K562 (cell line): ENCODE data around the gene VPS13C. TPM values are rescaled to one million over a fixed set of nuclear protein-coding genes. Genes with fewer than 3 reads are reported as not detected.

Source experiments
- ATAC-seq: fragments of 200-7000 bp; cut with Tn5 transposase; 3 replicates; pipeline ENCODE4 v1.9.1; 2020; ENCODE audit warnings: moderate library complexity
- BruUV-seq: library from RNA; stranded (reverse); fragments of 400-500 nt; replicated peaks from 2 replicates; lab custom pipeline; 2021; lab: Mats Ljungman, UMichigan
- CTCF ChIA-PET: fragments of 300-600 bp; formaldehyde crosslinking; extraction: SDS; loops from one replicate; lab custom pipeline; 2021; ENCODE audit warnings: low intra/inter-chr PET ratio; lab: Yijun Ruan, JAX
- POLR2A ChIA-PET: fragments of 300-600, 350-650 bp; sonication (Branson Sonifier 250); formaldehyde crosslinking; extraction: SDS; loops from one replicate; lab custom pipeline; 2021; ENCODE audit warnings: antibody characterized with exemption, inconsistent platforms; lab: Yijun Ruan, JAX
- DNase-seq, 4 experiments: peaks; one replicate each; pipeline versions ENCODE4 v3.0.0 to v3.0.0-alpha.2; 2011 to 2018; ENCODE audit warnings: low spot score in 3 of 4, mixed read lengths in 3 of 4; ENCODE audit errors: extremely low read depth in 1 of 4
- FAIRE-seq: peaks from 2 replicates; lab custom pipeline; 2011; peaks lifted over from hg19 to GRCh38; lab: Jason Lieb, UNC
- H2AFZ ChIP-seq: 2 replicates; pipeline ENCODE4 v1.6.0; 2011; ENCODE audit warnings: low read depth, low read length, control low read depth, inconsistent platforms
- H3K27ac ChIP-seq: fragments of 200-600 bp; 3 replicates; pipeline ENCODE4 v1.8.0; 2011; ENCODE audit warnings: low read depth, mild to moderate bottlenecking, control low read depth, inconsistent platforms, low read length, moderate library complexity, mixed read lengths; ENCODE audit errors: extremely low read depth
- H3K27me3 ChIP-seq, 2 experiments: fragments of 300-600 bp in 1 of 2; 2 replicates in 1 of 2; 3 replicates in 1 of 2; pipeline versions ENCODE4 v1.6.0 to v1.8.0; 2011; ENCODE audit warnings: inconsistent platforms in 2 of 2, low read length in 2 of 2, mild to moderate bottlenecking in 1 of 2, mixed read lengths in 1 of 2, moderate library complexity in 1 of 2; ENCODE audit not compliant: control insufficient read depth in 2 of 2, insufficient read depth in 2 of 2
- H3K36me3 ChIP-seq: fragments of 300-600 bp; 3 replicates; pipeline ENCODE4 v1.8.0; 2011; ENCODE audit warnings: mild to moderate bottlenecking, low read length, inconsistent platforms; ENCODE audit not compliant: control insufficient read depth, insufficient read depth
- H3K4me1 ChIP-seq, 2 experiments: fragments of 200-600 bp in 1 of 2; replicated peaks in 1 of 2; 2 replicates in 1 of 2; 3 replicates in 1 of 2; pipeline versions ENCODE4 v1.5.1 to v1.8.0; 2011; ENCODE audit warnings: inconsistent platforms in 2 of 2, low read length in 2 of 2, mild to moderate bottlenecking in 1 of 2, mixed read lengths in 1 of 2, moderate library complexity in 1 of 2; ENCODE audit not compliant: control insufficient read depth in 2 of 2, insufficient read depth in 2 of 2
- H3K4me2 ChIP-seq: 2 replicates; pipeline ENCODE4 v1.6.1; 2011; ENCODE audit warnings: low read length, control low read depth, inconsistent platforms, mixed read lengths; ENCODE audit not compliant: insufficient read depth
- H3K4me3 ChIP-seq: fragments of 200-600 bp; sonication (generic), shearing (Covaris generic); 2 replicates; pipeline ENCODE4 v1.5.1; 2016; ENCODE audit warnings: control low read depth, inconsistent platforms
- H3K79me2 ChIP-seq: fragments of 200-600 bp; 3 replicates; pipeline ENCODE4 v1.8.0; 2011; ENCODE audit warnings: low read length, inconsistent platforms; ENCODE audit not compliant: control insufficient read depth, insufficient read depth
- H3K9ac ChIP-seq, 2 experiments: 2 replicates each; pipeline versions ENCODE4 v1.6.0 to v1.6.1; 2011; ENCODE audit warnings: low read depth in 2 of 2, low read length in 2 of 2, control low read depth in 1 of 2, inconsistent platforms in 1 of 2, mild to moderate bottlenecking in 1 of 2, mixed read lengths in 1 of 2; ENCODE audit not compliant: insufficient read depth in 1 of 2
- H3K9me1 ChIP-seq: one replicate; pipeline ENCODE4 v1.6.0; 2011; ENCODE audit warnings: inconsistent platforms, mild to moderate bottlenecking, low read length, moderate library complexity; ENCODE audit not compliant: control insufficient read depth, insufficient read depth
- H3K9me3 ChIP-seq: replicated peaks from 2 replicates; pipeline ENCODE4 v1.5.1; 2011; ENCODE audit warnings: low read depth, low read length, inconsistent platforms; ENCODE audit not compliant: control insufficient read depth, insufficient read depth
- H4K20me1 ChIP-seq: replicated peaks from 2 replicates; pipeline ENCODE4 v1.6.1; 2011; ENCODE audit warnings: low read length, inconsistent platforms, mixed read lengths; ENCODE audit not compliant: control insufficient read depth, insufficient read depth
- CEBPB ChIP-seq: fragments of 450-650 bp; IDR thresholded peaks from 2 replicates; pipeline ENCODE4 v1.6.1; 2016; ENCODE audit warnings: missing genetic modification characterization, missing compliant biosample characterization
- DACH1 ChIP-seq: fragments of 450-650 bp; IDR thresholded peaks from 2 replicates; pipeline ENCODE4 v1.6.1; 2018; ENCODE audit not compliant: partially characterized antibody
- ERF ChIP-seq: fragments of 450-650 bp; formaldehyde crosslinking; IDR thresholded peaks from 2 replicates; pipeline ENCODE4 v1.4.0; 2020; ENCODE audit warnings: mild to moderate bottlenecking, mixed read lengths
- HDGF ChIP-seq: fragments of 450-650 bp; IDR thresholded peaks from 2 replicates; pipeline ENCODE4 v1.6.1; 2016
- HSF4 ChIP-seq: fragments of 250-450 bp; sonication (Bioruptor Pico); IDR thresholded peaks from 2 replicates; pipeline ENCODE4 v2.1.2; 2022; ENCODE audit warnings: mild to moderate bottlenecking, moderate library complexity, borderline replicate concordance
- MAFG ChIP-seq: fragments of 450-650 bp; conservative IDR thresholded peaks from 2 replicates; pipeline ENCODE4 v1.6.1; 2016; ENCODE audit warnings: missing genetic modification characterization, missing compliant biosample characterization
- MTF1 ChIP-seq: fragments of 250-450 bp; sonication (Bioruptor Pico); IDR thresholded peaks from 2 replicates; pipeline ENCODE4 v1.9.0; 2021; ENCODE audit warnings: moderate library complexity, mild to moderate bottlenecking, inconsistent platforms, borderline replicate concordance
- SAP30 ChIP-seq: fragments of 200-600 bp; sonication (generic); IDR thresholded peaks from 2 replicates; pipeline ENCODE4 v1.6.1; 2012; ENCODE audit warnings: borderline replicate concordance, low read depth, mild to moderate bottlenecking, moderate library complexity, low read length, control low read depth, inconsistent platforms; ENCODE audit not compliant: insufficient read depth, poor library complexity, severe bottlenecking
- SIX5 ChIP-seq, 2 experiments: IDR thresholded peaks; 2 replicates each; pipeline ENCODE4 v1.6.1; 2011; ENCODE audit warnings: low read length in 2 of 2, borderline replicate concordance in 1 of 2, low read depth in 1 of 2, mild to moderate bottlenecking in 1 of 2, moderate library complexity in 1 of 2; ENCODE audit not compliant: insufficient read depth in 1 of 2
- WGBS: fragments of 100-300 bp; shearing (Covaris generic); methylation state at CpG from one replicate; pipeline ENCODE4 v1.1.6; 2016; ENCODE audit warnings: low coverage, mixed read lengths; ENCODE audit not compliant: insufficient coverage; ENCODE audit errors: missing lambda C conversion rate; 5-methylcytosine and 5-hydroxymethylcytosine counted together
- in situ Hi-C: fragments of 300-500 bp; cut with MboI; formaldehyde crosslinking; loops from 4 replicates; pipeline ENCODE4 v1.15.0; 2018; ENCODE audit warnings: inconsistent platforms, mixed read lengths
- intact Hi-C: fragments of 100-400 bp; cut with micrococcal nuclease; formaldehyde crosslinking; loops from 2 replicates; pipeline ENCODE4 v1.14.2; 2022
- polyA plus RNA-seq, 8 experiments: library from polyadenylated mRNA; depleted of rRNA in 4 of 8; stranded (reverse) in 5 of 8; unstranded in 3 of 8; fragments of >200 nt; fragmentation: Nextera tagmentation in 2 of 8; fragmentation: Illumina TruSeq in 1 of 8; extraction: Ambion mirVana in 2 of 8; extraction: Trizol in 1 of 8; gene quantifications; 2 replicates each; pipeline versions ENCODE4 v1.2.1 to v1.2.3, GENCODE V29; 2011 to 2014; ENCODE audit warnings: inconsistent platforms in 1 of 8, missing spikeins in 1 of 8
- total RNA-seq, 7 experiments: library from RNA; depleted of rRNA in 6 of 7; stranded (reverse); fragments of >200 nt in 6 of 7; fragmentation: Illumina TruSeq in 2 of 7; extraction: Trizol in 2 of 7; gene quantifications; 2 replicates each; pipeline versions ENCODE4 v1.2.1 to v1.2.3, GENCODE V29; 2011 to 2021; ENCODE audit warnings: low replicate concordance in 1 of 7
- TF ChIP-seq, protein P1 (sequence below): conservative IDR thresholded peaks from 2 replicates; pipeline ENCODE4 v1.6.1; 2011; ENCODE audit warnings: low read depth, mild to moderate bottlenecking, low read length; ENCODE audit not compliant: control insufficient read depth
- TF ChIP-seq, protein P2 (sequence below), 2 experiments: fragments of 450-650 bp in 1 of 2; sonication (generic) in 1 of 2; formaldehyde crosslinking in 1 of 2; IDR thresholded peaks in 1 of 2; conservative IDR thresholded peaks in 1 of 2; 2 replicates each; pipeline versions ENCODE4 v1.6.1 to v1.8.1; 2016 to 2023; ENCODE audit warnings: mild to moderate bottlenecking in 2 of 2, moderate library complexity in 2 of 2, inconsistent platforms in 1 of 2, missing genetic modification reagents in 1 of 2
- TF ChIP-seq, protein P3 (sequence below): sonication (generic); formaldehyde crosslinking; IDR thresholded peaks from 2 replicates; pipeline ENCODE4 v1.9.0; 2022; ENCODE audit warnings: mild to moderate bottlenecking, missing genetic modification reagents
- TF ChIP-seq, protein P4 (sequence below), 2 experiments: fragments of 250-450 bp in 1 of 2; fragments of 450-650 bp in 1 of 2; sonication (Bioruptor Pico) in 1 of 2; IDR thresholded peaks; 2 replicates each; pipeline versions ENCODE4 v1.6.1 to v1.8.0; 2016 to 2021; ENCODE audit warnings: mild to moderate bottlenecking in 2 of 2, moderate library complexity in 2 of 2, missing compliant biosample characterization in 1 of 2, missing genetic modification characterization in 1 of 2
- TF ChIP-seq, protein P5 (sequence below): fragments of 250-450 bp; sonication (Bioruptor Pico); IDR thresholded peaks from 2 replicates; pipeline ENCODE4 v1.8.0; 2022; ENCODE audit warnings: moderate library complexity, mild to moderate bottlenecking, inconsistent platforms

VPS13C gene
- total and polyA plus RNA-seq, 9 of the 15 experiments (the other 6 are each of a cell fraction or from before 2014, with no cell fraction given) = 5.2 to 32.3 (median 15.7) TPM

DNA sequence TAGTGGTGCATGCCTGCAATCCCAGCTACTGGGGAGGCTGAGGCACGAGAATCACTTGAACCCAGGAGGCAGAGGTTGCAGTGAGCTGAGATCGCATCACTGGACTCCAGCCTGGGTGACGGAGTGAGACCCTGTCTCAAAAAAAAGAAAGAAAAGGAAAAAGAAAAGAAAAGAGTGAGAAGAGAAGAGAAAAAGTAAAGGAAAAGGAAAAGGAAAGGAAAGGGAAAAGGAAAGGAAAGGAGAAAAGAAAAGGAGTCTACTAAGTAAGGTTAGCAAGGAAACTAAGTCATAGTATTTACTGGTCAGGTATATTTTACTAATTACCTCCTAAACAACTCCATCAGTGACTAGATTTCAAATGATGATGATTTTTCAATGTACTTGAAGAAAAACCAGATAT lies 198.3 kb downstream of the VPS13C start:
- ATAC-seq = no peak
- peaks cover 5% of the 10 kb centered on the region; the same call in 1 of the 3 replicates for H3K36me3 ChIP-seq
- H3K4me1 ChIP-seq = no peaks in the 10 kb centered on the region
- ChIA-PET POLR2A (no interaction called here), CTCF (no interaction called here)
- no peak overlapping the region for H3K4me3 ChIP-seq
- no peaks in the 10 kb centered on the region for H3K9me3 ChIP-seq
- BruUV-seq = no TSS peak
- H3K9ac ChIP-seq = no peak overlapping the region
- H4K20me1 ChIP-seq = no peaks in the 10 kb centered on the region
- no peaks in the 10 kb centered on the region for H3K9me1 ChIP-seq
- in situ Hi-C loops (no loop called here), intact Hi-C loops (no loop called here)
- H2AFZ ChIP-seq = no peak overlapping the region
- H3K27me3 ChIP-seq = no peaks in the 10 kb centered on the region
- WGBS = 76% methylated on average over 3 of the region's 3 CpGs
- H3K79me2 ChIP-seq = no peaks in the 10 kb centered on the region
- H3K4me2 ChIP-seq = no peak overlapping the region
- FAIRE-seq = no peak
- no peak for DNase-seq
- H3K27ac ChIP-seq = no peak overlapping the region
- TF ChIP-seq, protein P1, sequence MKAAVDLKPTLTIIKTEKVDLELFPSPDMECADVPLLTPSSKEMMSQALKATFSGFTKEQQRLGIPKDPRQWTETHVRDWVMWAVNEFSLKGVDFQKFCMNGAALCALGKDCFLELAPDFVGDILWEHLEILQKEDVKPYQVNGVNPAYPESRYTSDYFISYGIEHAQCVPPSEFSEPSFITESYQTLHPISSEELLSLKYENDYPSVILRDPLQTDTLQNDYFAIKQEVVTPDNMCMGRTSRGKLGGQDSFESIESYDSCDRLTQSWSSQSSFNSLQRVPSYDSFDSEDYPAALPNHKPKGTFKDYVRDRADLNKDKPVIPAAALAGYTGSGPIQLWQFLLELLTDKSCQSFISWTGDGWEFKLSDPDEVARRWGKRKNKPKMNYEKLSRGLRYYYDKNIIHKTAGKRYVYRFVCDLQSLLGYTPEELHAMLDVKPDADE = no peak
- no peak for TF ChIP-seq DACH1
- TF ChIP-seq SAP30 = no peak
- no peak for TF ChIP-seq ERF
- TF ChIP-seq HSF4 = no peak
- no peak for TF ChIP-seq CEBPB (tag)
- TF ChIP-seq MTF1 = no peak
- TF ChIP-seq, protein P2, sequence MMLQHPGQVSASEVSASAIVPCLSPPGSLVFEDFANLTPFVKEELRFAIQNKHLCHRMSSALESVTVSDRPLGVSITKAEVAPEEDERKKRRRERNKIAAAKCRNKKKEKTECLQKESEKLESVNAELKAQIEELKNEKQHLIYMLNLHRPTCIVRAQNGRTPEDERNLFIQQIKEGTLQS (IDR thresholded peaks at IDR 0.05) = no peak
- TF ChIP-seq, protein P2 (CRISPR knock-in tag; conservative IDR thresholded peaks at IDR 0.05) = no peak
- no peak for TF ChIP-seq MAFG (tag)
- TF ChIP-seq, protein P3, sequence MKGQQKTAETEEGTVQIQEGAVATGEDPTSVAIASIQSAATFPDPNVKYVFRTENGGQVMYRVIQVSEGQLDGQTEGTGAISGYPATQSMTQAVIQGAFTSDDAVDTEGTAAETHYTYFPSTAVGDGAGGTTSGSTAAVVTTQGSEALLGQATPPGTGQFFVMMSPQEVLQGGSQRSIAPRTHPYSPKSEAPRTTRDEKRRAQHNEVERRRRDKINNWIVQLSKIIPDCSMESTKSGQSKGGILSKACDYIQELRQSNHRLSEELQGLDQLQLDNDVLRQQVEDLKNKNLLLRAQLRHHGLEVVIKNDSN (CRISPR knock-in tag) = no peak
- TF ChIP-seq, protein P4, sequence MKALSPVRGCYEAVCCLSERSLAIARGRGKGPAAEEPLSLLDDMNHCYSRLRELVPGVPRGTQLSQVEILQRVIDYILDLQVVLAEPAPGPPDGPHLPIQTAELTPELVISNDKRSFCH (CRISPR knock-in tag; IDR thresholded peaks at IDR 0.05) = no peak
- TF ChIP-seq, protein P4 (tag; IDR thresholded peaks at IDR 0.05) = no peak
- TF ChIP-seq SIX5 (IDR thresholded peaks at IDR 0.05; ENCODE audit: borderline replicate concordance in 1 of 2, insufficient read depth in 1 of 2, low read depth in 1 of 2, low read length in 2 of 2) = no peak
- no peak for TF ChIP-seq HDGF
- TF ChIP-seq, protein P5, sequence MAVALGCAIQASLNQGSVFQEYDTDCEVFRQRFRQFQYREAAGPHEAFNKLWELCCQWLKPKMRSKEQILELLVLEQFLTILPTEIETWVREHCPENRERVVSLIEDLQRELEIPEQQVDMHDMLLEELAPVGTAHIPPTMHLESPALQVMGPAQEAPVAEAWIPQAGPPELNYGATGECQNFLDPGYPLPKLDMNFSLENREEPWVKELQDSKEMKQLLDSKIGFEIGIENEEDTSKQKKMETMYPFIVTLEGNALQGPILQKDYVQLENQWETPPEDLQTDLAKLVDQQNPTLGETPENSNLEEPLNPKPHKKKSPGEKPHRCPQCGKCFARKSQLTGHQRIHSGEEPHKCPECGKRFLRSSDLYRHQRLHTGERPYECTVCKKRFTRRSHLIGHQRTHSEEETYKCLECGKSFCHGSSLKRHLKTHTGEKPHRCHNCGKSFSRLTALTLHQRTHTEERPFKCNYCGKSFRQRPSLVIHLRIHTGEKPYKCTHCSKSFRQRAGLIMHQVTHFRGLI (CRISPR knock-in tag) = no peak
